BLaER1 (cell line): ENCODE data around the gene OR2B2.
"Not testable (repeated sequence)": the region's sequence is repeated elsewhere in the genome, so short reads cannot be mapped to it uniquely, and the experiment has no call there.

Source experiments
- H3K27ac ChIP-seq: shearing (Covaris generic); formaldehyde crosslinking; 2 replicates; pipeline ENCODE4 v1.8.1; 2022
- H3K27me3 ChIP-seq: shearing (Covaris generic); formaldehyde crosslinking; 2 replicates; pipeline ENCODE4 v1.8.1; 2022
- H3K36me3 ChIP-seq: shearing (Covaris generic); formaldehyde crosslinking; 2 replicates; pipeline ENCODE4 v1.8.1; 2022
- H3K4me1 ChIP-seq: shearing (Covaris generic); formaldehyde crosslinking; 2 replicates; pipeline ENCODE4 v1.8.1; 2022
- H3K4me2 ChIP-seq: shearing (Covaris generic); formaldehyde crosslinking; 2 replicates; pipeline ENCODE4 v1.8.1; 2022
- H3K4me3 ChIP-seq: shearing (Covaris generic); formaldehyde crosslinking; 2 replicates; pipeline ENCODE4 v1.8.1; 2022
- H3K9ac ChIP-seq: shearing (Covaris generic); formaldehyde crosslinking; 2 replicates; pipeline ENCODE4 v1.8.1; 2022
- H3K9me3 ChIP-seq: shearing (Covaris generic); formaldehyde crosslinking; 2 replicates; pipeline ENCODE4 v1.8.1; 2022
- H4K20me1 ChIP-seq: shearing (Covaris generic); formaldehyde crosslinking; 2 replicates; pipeline ENCODE4 v1.8.1; 2022
- Cebpa-rat ChIP-seq: shearing (Covaris generic); IDR thresholded peaks from 2 replicates; pipeline ENCODE4 v1.8.1; 2022

The OR2B2 gene

DNA sequence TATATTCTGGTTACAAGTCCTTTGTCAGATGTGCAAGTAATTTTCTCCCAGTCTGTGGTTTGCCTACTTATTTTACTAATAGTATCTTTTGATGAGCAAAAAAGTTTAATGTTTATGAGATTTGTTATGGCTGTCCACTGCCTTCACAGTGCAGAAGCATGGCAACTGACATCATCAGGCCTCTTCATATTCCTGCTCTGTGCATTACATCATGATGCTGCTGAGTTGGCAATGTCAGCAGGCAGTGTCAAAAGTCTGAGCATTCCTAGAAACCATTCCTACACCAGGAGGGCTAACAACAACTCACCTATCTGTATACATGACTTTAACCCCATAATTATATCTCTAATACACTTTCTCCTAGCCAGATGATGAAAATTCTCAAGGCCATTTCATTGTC, 10.8 kb upstream of the OR2B2 start:
- H3K9me3 ChIP-seq: peaks cover under 1% of the 10 kb centered on the region; the same call in 1 of the 2 replicates
- H3K27ac ChIP-seq: no peak overlapping the region
- no peaks in the 10 kb centered on the region for H3K36me3 ChIP-seq
- H3K4me1 ChIP-seq: 0 out of 2 replicates have a peak, but pooled peaks cover 4% of the 10 kb centered on the region
- no peaks in the 10 kb centered on the region for H3K27me3 ChIP-seq
- TF ChIP-seq Cebpa-rat: no peak
- no peak overlapping the region for H3K9ac ChIP-seq
- H3K4me2 ChIP-seq: no peak overlapping the region
- no peak overlapping the region for H3K4me3 ChIP-seq
- H4K20me1 ChIP-seq: no peaks in the 10 kb centered on the region

DNA sequence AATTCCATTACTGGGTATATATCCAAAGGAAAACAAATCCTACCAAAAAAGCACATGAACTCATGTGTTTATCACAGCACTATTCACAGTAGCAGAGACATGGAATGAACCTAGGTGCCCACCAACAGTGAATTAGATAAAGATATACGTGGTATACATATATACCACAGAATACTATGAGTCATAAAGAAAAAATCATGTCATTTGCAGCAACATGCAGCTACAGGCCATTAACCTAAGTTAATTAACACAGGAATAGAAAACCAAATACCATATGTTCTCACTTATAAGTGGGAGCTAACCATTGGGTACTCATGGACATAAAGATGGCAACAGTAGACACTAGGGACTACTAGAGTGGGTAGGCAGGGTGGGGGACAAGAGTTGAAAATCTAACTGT, 4.2 kb downstream of the OR2B2 start:
- H3K27ac ChIP-seq: no peak overlapping the region
- no peak overlapping the region for H3K4me2 ChIP-seq

DNA sequence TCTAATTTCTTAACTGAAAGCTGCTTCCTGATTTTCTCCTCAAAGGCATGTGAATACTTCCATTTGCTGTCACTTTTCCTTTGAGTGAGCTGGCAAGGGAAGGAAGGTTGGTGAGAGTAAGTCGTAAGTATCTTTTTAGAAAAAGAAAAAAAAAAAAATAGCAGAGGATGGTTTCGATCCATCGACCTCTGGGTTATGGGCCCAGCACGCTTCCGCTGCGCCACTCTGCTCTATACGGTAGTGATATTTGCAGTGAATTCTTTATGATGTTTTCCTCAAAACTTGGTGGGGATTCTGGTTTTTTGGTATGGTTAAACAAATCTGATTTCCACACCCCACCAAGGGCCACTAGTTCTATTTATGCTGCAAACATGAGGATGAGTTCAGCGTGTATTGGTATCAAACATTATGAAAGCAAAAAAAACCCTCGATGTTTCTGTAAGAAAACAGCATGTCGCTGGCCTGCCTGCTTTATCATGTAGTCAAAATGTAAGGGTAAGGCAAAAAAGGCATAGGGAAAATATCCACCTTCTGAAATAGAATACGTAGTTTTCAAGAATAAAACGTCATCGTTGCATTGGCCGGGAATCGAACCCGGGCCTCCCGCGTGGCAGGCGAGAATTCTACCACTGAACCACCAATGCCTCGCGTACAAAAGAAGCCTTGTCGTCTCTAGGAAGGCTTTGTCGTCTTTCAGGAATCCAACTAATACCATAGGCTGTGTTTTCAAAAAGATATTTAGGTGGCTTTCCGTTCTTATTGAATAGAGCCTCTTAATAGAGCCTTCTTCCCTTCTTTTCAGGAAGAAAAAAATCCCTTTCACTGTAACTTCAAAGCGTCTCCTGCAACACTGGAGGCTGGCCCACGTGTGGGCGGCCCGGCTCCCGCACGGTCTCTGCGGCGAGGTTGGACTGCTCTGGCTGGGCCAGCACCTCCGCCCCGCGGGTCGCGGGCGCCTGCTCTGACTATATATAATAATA, 9.6 kb downstream of the OR2B2 start:
- Histone ChIP-seq H3K27ac (peak overlapping the region; percentile 89), H3K4me1 (peaks cover 12% of the 10 kb centered on the region; the same call in 1 of the 2 replicates), H3K4me2 (peak overlapping the region; percentile 78), H3K4me3 (peak overlapping the region; percentile 71), H3K27me3 (no peaks in the 10 kb centered on the region), H3K9ac (peak overlapping the region; percentile 86), H3K36me3 (no peaks in the 10 kb centered on the region), H3K9me3 (no peaks in the 10 kb centered on the region), H4K20me1 (no peaks in the 10 kb centered on the region)
- no peak for TF ChIP-seq Cebpa-rat

More for the DNA sequence above, 4.2 kb downstream of the OR2B2 start:
- Histone ChIP-seq H3K9me3 (no peaks in the 10 kb centered on the region), H3K4me1 (peaks cover 6% of the 10 kb centered on the region; the same call in 1 of the 2 replicates), H4K20me1 (no peaks in the 10 kb centered on the region), H3K27me3 (no peaks in the 10 kb centered on the region), H3K9ac (no peak overlapping the region), H3K36me3 (no peaks in the 10 kb centered on the region), H3K4me3 (no peak overlapping the region)
- TF ChIP-seq Cebpa-rat: no peak

DNA sequence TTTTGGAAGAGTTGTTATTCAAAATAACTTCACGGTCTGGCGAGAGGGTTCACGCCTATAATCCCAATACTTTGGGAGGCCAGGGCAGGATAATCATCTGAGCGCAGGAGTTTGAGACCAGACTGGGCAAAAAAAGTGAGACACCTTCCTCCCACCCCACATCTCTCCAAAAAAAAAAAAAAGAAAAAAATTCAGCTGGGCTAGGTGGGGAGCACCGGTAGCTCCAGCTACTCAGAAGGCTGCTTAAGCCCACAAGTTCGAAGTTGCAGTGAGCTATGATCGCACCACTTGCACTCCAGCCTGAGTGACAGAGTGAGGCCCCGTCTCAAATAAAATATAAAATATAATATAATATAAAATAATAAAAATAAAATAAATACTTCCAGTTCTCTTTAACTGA, 10.4 kb downstream of the OR2B2 start:
- Histone ChIP-seq H3K9ac (no peak overlapping the region), H3K27me3 (no peaks in the 10 kb centered on the region), H3K4me2 (peak overlapping the region; percentile 78), H3K4me1 (peaks cover 16% of the 10 kb centered on the region), H4K20me1 (no peaks in the 10 kb centered on the region), H3K9me3 (no peaks in the 10 kb centered on the region), H3K4me3 (no peak overlapping the region; the same call in 1 of the 2 replicates), H3K27ac (no peak overlapping the region), H3K36me3 (no peaks in the 10 kb centered on the region)
- TF ChIP-seq Cebpa-rat: no peak

DNA sequence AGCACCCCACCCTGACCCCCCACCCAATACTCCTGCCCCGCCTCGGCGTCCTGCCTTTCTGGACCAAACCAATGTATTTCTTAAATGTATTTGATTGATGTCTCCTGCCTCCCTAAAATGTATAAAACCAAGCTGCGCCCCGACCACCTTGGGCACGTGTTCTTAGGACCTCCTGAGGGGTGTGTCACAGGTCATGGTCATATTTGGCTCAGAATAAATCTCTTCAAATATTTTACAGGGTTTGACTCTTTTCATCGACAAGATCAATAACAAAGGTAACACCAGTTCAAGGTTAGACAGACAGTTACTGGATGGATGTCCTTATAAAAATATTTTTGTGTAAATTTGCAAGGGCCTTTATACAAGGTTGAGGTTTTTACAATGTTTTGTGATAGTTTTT, 12.0 kb downstream of the OR2B2 start:
- H3K27ac ChIP-seq, H3K36me3 ChIP-seq, H4K20me1 ChIP-seq, H3K9me3 ChIP-seq, H3K4me2 ChIP-seq, H3K4me3 ChIP-seq, H3K9ac ChIP-seq, H3K27me3 ChIP-seq: not testable (repeated sequence)
- peaks cover 25% of the 10 kb centered on the region for H3K4me1 ChIP-seq

DNA sequence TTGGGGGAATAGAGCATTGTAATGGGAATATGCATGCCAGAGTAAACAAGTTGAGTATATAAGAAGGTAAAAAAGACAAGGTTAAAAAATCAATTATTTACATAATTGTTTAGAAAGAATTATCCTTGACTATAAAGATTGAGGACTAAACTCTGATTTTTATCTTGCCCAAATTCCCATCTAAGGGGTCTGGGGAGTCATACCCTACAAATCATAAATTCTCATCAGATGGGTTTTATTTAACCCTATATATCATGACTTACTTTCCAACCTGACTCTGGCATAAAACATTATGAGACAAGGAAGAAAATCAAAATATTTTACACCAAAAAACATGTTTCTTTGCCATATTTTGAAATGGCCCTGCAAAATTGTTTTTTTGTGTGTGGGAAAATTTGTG, 12.7 kb downstream of the OR2B2 start:
- Histone ChIP-seq H3K4me3 (no peak overlapping the region), H3K27me3 (no peaks in the 10 kb centered on the region), H3K27ac (no peak overlapping the region), H4K20me1 (no peaks in the 10 kb centered on the region), H3K4me1 (peaks cover 25% of the 10 kb centered on the region), H3K4me2 (no peak overlapping the region), H3K36me3 (no peaks in the 10 kb centered on the region), H3K9ac (no peak overlapping the region), H3K9me3 (no peaks in the 10 kb centered on the region)
- no peak for TF ChIP-seq Cebpa-rat

DNA sequence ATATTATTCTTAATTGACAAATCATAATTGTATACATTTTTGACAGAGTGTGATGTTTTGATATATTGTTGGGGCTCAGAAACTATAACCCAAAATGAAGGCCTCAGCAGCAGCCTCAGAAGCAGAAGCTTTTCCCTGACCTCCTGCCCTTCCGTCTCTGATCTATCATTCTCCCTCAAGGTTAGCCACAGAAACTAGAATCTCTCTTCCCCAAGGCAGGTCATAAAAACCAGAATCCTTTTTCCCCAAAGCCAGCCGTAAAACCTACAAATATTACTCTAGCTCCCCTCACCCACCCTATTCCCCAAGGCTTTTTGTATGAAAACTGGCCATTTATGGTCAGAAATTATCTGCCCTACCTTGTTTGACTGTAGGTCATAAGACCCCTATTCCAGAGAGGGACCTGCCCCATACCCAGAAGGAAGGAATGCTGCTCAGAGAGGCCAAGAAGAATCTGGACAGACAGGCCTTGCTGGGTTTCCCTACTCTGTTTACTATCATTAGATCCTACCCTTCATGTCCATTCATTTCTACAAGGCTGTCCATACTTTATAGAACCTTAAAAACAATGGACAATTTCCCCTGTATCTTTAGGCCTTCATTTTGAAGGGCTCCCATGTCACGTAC, 14.5 kb downstream of the OR2B2 start:
- peaks cover 2% of the 10 kb centered on the region; the same call in 1 of the 2 replicates for H4K20me1 ChIP-seq
- H3K36me3 ChIP-seq: no peaks in the 10 kb centered on the region
- peaks cover 19% of the 10 kb centered on the region for H3K4me1 ChIP-seq
- no peak overlapping the region for H3K9ac ChIP-seq
- H3K9me3 ChIP-seq: no peaks in the 10 kb centered on the region
- H3K4me2 ChIP-seq: no peak overlapping the region
- no peak overlapping the region for H3K27ac ChIP-seq
- no peak overlapping the region for H3K4me3 ChIP-seq
- no peak for TF ChIP-seq Cebpa-rat
- no peaks in the 10 kb centered on the region for H3K27me3 ChIP-seq

DNA sequence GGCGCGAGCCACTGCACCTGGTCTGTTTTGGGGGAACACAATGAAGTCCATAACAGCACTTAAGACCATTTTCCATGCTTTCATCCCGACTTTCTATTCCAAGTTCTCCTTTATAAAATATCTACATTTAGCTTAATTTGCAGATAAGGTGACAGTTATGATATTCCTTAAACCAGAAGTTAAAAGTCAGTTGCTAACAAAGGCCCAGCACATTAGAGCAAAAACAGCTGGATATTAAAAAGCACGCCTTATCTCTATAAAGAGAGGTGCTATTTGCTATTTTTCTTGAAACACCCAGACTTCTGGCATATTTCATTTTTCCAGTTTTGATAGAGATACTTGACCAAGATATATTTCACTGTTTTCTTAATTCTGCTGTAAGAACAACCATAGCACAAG, 15.8 kb downstream of the OR2B2 start:
- Histone ChIP-seq H3K4me2 (peak overlapping the region; percentile 76), H3K4me3 (peak overlapping the region; percentile 86), H3K4me1 (peaks cover 18% of the 10 kb centered on the region), H3K36me3 (no peaks in the 10 kb centered on the region), H3K9ac (peak overlapping the region; percentile 99), H3K27me3 (no peaks in the 10 kb centered on the region), H3K27ac (peak overlapping the region; percentile 97), H3K9me3 (no peaks in the 10 kb centered on the region), H4K20me1 (peaks cover 5% of the 10 kb centered on the region; the same call in 1 of the 2 replicates)
- no peak for TF ChIP-seq Cebpa-rat

DNA sequence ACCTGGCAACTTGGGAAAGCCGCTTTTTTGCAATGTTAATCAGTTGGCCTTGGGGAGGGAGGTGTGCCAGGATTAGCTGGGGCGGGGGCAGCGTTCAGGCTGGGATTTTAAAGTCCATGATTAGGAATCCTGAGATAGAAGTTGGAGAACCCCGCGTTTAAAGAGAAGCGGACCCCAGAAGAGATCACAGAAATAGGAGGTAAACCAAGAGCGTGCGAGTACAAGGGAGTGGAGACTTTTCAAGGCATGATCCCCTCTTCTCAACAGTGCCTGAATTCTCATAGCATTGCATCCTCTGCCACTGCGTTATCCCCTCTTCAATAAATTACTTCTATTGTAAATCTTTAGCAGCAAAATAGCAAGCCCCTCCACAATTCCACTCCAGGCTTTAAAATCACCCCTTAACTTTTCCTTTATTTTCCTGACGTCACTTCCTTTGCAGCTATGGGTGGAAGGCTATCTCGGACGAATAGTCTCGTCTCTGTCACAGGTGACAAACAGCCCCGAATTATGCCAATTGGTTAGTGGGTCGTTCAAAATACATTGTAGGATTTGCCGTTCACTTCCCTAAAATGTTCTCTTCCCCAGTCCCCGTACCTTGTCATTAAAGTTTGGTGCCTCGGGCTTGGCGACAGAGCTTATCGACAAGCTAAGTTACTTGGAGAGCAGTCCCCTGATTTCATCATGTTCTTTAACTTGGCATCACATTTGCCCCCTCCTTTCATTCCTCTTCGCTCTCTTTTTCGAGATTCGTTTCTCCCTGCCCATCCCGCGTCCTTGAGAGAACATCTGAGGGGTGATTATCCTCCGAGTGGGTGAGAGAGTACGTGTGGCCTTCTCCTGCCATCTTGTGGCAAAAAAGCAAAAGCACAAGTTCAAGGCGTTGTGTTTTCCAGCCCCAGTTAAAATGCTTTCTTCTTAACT, 17.1 kb downstream of the OR2B2 start:
- H3K36me3 ChIP-seq: no peaks in the 10 kb centered on the region
- H3K27me3 ChIP-seq: no peaks in the 10 kb centered on the region
- H4K20me1 ChIP-seq: peaks cover 5% of the 10 kb centered on the region; the same call in 1 of the 2 replicates
- TF ChIP-seq Cebpa-rat: no peak
- peak overlapping the region; percentile 97 for H3K27ac ChIP-seq
- H3K4me1 ChIP-seq: peaks cover 24% of the 10 kb centered on the region
- peak overlapping the region; percentile 99 for H3K9ac ChIP-seq
- H3K4me2 ChIP-seq: peak overlapping the region; percentile 76
- H3K4me3 ChIP-seq: peak overlapping the region; percentile 86
- no peaks in the 10 kb centered on the region for H3K9me3 ChIP-seq
